NCI-H748 treated with DMSO at 0.1 percent for 48 hours (cell line): Measurements from ENCODE around the gene KAZALD1.
"Not testable (repeated sequence)": the region's sequence is repeated elsewhere in the genome, so short reads cannot be mapped to it uniquely, and the experiment has no call there.

Experiments
- DNase-seq: peaks from one replicate; lab custom pipeline; 2025; lab: John Stamatoyannopoulos, UW

KAZALD1 gene

DNA sequence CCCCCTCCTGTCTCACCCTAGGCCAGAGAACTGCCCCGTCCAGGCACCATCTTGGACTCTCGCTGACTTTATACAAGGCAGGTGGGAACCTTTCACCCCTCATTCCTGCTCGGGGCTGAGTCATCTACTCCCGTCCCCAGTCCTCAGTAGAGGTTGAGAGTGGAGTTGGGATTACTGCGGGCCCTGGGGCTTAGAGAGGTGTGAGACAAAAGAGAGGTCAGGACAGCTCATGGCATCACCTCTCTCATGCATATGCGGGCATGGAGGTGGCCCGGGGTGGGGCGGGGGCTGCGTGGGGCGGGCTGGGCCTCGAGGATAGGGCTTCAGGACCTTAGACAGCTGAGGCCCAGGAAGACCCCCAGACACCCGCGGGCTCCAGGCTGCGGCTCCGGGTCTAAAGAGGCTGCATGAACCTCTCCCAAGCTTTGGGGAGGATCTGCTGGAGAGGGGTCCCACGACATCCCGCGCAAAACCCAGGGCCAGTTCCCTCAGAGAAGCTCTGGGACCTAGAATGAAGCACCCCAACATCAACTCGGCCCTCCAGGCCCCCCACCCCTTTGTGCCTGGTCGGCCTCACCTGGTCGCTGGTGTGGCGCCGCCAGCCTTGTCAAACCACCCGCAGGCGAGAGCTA lies 31.2 kb upstream of the KAZALD1 start:
- no peak for DNase-seq

DNA sequence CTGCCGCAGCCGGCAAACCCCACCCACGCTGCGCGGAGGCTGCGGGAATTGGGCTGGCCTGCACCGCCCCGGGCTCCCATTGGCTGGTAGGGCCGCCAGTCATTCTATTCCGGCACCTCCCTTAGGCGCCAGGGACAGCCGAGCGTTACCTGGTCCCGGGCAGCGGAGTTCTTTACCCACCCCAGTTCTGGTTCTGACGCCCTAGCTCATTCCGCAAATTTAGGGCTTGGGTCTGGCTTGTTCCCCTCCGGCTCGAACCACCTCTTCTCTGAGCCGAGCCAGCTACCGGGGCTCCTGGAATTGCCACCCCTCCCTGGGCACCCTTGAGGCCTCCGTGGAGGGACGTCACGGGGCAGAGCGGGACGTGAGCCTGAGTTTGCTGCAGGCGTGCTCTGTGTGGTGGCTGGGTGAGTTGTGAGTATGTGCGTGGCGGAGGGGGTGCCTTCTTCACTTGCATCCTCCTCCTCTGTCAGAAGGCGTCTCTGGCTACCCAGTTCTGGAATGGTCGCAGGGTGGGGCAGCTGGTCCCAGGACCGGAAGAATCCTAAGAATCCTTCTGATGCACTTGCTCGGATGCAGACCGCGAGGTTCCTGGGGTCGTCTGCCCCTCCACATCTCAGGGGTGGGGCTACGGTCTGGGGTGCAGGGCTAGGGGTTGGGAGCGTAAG lies 30.5 kb upstream of the KAZALD1 start, which contains the start of the genes PDZD7 and SFXN3:
Gene PDZD7, minus strand, starts transcription at position 2 of the 668 bp plus-strand sequence. CDS start 910 bp downstream, outside the sequence.
Gene SFXN3, plus strand, starts transcription at position 107 of the 668 bp plus-strand sequence. CDS start 3,461 bp downstream, outside the sequence.
- DNase-seq: peak; percentile 56

DNA sequence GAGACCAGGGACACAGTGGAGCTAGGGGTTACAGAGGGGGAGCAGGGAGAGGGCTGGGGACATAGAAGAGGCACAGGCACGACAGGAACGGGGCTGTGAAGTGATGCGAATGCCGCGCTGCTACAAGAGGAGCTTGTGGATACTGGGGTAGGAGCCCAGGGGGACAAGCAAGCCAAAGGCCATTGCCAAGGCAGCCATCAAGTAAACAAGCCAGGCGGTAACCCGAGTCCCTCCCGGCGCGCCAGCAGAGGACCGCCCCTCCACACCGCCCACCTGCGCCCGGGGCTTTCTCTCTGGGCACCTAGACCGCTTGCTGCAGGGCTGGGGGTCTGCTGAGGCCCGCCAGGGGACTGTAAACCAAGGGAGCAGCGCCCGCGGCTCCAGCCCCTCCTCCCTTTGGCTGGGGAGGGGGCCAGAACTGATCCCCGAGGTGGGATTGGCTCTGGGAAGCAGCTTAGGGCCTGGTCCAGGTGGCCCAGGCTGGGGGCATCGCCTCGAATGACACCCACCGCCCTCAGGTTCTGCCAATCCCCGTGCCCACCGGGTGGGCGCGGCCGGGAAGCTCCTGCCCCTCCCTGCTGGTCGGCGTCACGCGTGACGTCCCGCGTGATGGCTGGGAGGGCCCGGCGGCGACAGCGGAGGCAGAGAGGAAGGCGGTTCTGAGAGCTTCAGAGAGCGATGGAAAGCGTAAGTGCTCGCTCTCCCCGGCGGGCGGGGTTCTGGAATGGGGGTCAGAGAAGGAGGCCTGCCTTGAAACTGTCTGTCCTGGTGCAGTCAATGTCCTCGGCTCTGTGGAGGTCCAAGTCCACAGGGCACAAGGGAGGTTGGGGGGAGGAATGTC lies 29.8 kb upstream of the KAZALD1 start:
- peak; percentile 15 for DNase-seq

DNA sequence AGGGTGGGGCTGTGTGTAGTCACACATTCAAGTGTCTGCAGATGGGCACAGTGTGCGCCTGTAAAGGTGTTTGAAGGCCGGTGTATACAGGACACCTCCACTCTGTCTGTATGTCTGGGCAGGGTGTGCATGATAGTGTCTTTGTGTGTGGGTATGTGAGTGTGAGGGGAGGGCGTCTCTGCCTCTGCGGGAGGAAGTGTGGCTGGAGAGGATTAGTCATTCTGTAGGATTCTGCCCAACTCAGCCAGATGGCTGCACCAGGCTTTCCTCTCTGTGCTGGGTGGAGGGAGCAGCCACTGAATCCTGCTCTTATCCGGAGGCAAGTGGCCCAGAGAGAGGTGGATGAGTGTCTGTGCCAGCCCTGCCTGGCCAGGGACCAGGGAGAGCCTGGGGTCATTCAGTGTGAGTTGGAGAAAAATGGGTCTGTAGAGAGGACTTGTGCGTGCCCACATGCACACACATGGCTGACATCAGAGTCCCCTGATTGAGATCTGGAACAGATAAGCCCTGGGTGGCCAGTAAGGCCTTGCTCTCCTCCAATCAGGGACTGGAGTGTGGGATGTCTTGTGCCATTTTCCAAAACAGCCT lies 29.1 kb upstream of the KAZALD1 start:
- no peak for DNase-seq

DNA sequence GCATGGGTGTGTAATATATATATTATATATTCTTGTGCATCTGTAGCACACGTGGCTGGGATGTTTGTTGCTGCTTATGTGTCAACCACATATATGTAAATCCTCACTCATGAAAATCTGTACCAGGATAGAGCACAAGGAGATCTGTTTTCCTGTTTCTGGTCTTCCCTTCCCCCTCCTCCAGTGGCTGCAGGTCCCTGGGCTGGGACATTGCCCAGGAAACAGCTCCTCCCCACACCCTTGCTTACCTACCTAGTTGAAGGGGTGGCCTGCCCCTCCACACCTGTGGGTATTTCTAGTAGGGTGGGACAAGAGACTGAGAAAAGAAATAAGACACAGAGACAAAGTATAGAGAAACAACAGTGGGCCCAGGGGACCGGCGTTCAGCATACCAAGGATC lies 28.5 kb upstream of the KAZALD1 start:
- DNase-seq: no peak

DNA sequence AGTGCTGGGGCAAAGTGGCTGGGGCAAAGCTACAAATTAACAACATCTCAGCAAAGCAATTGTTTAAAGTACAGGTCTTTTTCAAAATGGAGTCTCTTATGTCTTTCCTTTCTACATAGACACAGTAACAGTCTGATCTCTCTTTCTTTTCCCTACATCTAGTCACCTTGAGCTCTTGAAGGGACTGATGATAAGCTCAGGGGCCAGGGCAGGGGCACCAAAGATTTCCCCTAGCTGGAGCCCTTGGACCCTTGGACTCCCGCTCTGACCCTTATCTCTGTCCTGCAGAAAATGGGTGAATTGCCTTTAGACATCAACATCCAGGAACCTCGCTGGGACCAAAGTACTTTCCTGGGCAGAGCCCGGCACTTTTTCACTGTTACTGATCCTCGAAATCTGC lies 27.4 kb upstream of the KAZALD1 start:
- DNase-seq: not testable (repeated sequence)

DNA sequence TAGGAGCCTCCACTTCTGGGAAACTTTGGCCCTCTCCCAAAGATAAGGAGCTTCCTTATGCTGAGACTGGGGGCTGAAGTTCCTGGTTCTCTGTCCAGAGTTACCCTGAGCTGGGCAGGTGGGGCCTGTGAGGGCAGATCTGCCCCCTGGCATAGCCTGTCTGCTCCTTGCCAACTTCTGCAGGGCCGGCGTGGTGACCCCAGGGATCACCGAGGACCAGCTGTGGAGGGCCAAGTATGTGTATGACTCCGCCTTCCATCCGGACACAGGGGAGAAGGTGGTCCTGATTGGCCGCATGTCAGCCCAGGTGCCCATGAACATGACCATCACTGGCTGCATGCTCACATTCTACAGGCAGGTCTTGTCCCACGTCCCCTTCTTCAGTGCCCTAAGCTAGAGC lies 26.5 kb upstream of the KAZALD1 start:
- DNase-seq: no peak

DNA sequence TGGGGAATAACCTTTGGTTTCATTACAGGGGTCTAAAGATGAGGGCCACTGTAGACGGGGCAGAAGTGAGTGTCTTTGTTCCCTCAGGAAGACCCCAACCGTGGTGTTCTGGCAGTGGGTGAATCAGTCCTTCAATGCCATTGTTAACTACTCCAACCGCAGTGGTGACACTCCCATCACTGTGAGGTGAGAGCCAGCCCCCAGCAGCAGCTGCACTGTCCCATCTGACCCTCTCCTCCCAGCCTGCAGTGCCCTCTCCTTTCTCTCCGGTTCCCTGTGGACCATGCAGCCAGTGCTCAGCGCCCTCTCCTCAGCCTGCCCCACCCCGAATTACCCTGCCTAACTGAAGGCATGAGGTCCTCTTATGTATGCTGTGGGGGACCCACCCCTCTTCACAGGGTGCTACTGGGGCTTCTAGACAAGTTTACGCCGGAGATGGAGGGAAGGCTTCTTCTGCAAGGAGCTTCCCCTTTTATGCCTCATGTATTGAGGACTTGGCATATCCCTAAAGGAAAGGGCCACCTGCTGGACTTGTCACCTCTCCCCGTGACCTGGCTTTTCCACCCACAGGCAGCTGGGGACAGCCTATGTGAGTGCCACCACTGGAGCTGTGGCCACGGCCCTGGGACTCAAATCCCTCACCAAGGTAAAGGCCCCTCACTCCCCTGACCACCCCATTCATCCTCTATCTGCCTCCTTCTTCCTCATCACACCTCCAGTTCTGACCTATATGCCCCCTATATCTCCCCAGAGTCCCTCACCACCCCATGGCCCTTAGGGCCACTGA lies 25.7 kb upstream of the KAZALD1 start:
- DNase-seq: no peak

DNA sequence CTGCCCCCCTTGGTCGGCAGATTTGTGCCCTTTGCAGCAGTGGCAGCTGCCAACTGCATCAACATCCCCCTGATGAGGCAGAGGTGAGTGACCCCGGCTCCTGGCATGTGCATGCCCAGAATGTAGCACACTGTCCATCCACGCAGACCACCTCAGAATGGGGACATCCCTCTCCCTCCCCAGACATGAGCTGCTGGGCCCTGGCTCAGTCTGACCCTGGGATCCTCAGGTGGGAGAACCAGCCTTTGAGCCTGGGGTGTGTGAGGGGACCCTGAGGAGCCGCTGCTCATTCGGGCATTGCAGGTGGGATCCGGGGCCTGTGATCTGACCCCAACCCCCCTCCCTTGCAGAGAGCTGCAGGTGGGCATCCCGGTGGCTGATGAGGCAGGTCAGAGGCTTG lies 25.1 kb upstream of the KAZALD1 start:
- no peak for DNase-seq

DNA sequence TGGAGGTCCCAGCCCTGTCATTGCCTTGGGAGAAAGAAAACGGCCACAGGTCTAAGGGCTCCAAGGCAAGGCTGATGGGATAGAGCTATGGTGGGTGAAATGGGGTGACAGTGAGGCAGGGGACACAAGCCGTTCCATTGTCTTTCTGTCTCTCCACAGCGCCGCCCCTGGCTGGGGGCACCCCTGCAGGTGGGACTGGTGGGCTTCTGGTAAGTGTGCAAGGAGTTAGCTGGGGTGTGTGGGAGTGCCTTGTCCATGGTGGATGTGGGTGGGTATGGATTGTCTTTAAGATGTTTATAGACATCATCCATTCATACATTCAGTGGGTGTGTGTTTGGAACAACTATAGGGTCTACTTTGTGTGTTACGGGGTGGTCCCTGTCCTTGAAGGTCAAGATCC lies 23.3 kb upstream of the KAZALD1 start:
- DNase-seq: no peak

DNA sequence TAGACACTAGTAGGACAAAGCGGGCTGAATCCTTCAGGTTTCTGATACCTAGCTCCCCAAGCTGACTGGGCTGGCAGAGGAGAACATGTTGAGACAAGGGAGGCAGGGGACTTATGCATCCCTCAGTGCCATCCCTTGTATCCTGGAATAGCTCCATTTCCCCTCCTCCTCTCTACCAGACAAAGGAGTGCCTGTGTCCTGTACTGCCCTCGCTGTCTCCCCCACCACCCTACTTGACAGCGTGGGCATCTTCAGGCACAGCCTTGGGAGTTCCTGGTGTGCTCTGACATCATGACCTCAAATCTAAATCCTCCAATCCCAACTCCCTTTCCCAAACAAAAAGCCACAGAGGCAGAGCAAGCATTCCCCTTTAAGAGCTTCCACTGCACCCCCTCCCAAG lies 21.7 kb upstream of the KAZALD1 start:
- no peak for DNase-seq

DNA sequence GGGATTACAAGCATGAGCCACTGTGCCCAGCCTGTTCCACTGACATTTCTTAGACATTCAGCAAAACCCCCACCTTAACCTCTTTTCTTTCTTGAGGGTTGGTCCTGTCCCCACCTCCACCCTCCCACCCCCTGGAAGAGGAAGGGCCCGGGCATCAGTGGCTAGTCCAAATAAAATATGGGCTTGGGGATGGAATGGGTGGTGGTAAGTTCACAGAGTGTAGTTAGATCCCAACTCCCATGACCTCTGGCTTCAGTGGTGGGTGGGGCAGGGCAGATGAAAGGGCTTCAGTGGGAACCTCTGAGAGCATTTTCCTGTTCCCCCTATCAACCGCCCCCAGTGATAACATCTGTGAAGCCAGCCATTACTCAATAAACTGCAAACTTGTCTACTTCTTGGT lies 20.9 kb upstream of the KAZALD1 start:
- no peak for DNase-seq

DNA sequence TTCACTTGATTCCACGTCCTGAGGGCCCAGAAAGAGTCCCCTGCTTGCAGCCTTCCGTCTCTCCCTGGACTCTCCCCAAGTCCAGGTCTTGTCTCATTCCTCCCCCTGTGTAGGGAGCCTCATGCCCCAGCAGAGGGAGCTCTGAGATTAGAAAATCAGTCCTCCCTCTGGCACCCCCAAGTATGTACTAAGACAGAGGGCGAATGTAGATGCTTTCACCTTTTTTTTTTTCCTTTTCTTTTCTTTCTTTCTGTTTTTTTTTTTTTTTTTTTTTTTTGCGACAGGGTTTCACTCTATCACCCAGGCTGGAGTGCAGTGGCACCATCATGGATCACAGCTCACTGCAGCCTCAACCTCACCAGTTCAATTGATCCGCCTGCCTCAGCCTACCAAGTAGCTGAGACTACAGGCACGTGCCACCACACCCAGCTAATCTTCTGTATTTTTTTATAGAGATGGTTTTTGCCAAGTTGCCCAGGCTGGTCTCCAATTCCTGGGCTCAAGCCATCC lies 20.5 kb upstream of the KAZALD1 start:
- peak; percentile 37 for DNase-seq

DNA sequence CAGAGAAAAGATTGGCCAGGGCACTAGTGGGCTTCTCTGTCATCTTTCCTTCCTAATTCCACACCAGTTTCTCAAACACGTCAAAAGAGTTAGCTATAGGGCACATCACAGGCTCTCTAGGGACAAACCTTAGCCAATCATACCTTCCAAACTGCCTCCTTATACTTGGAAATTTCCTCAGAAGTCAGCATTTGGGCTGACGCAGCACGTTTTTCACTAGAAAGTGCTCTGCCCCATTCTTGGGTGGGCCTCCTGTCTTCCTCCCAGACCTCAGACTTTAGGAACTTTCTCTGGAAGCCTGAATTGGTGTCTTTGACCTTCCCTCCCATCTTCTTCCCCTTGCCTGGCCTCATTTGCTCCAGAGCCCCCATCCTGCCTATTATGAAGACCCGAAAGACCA lies 19.7 kb upstream of the KAZALD1 start:
- DNase-seq: no peak

DNA sequence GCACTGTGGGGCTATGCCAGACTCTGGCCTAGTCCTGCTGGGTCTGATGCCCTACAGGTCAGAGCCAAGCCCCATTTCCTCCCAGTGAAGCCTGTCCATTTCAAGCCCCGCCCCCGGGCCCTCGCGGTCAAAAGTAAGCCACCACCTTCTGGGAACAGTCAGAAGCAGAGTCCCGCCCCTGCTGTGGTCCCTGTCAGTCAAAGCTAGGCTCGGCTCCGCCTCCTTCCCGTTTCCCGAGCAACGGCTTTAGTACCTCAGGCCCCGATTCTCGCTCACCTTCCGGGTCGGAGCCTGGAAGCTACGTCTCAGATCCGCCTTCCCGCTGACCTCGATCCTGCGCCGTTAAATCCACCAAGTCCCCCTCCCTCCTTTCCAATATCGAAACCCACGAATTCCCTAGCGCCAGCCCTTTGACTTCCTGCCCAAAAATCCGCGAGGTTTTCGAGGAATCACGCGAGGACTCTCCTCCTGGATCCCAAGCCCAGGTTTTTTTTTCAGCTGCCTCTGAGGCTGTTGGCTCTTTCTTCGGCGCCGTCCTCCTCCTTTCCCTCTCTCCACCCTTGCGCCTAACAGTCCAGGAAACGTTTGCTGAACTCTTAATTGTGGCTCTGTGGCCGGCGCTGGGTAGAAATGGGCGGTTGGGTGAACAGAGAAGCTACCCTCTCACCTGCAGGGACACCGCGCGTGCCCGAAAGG lies 19.0 kb upstream of the KAZALD1 start:
- DNase-seq: peak; percentile 88

DNA sequence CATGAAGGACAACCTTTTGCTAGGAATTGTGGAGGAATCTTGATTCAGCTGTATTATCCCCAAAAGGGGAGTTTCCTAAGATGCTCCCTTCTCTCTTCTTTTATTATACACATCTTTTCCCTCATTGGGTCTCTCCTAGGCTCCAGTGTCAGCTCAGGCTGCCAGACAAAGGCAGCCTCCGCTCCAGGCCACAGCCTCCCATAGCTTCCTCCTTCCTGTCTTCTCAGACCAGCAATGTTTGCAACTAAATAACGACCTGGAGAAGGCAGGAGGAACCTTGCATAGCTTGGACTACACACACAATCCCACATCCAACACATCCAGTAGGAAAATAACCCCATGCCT lies 18.5 kb upstream of the KAZALD1 start:
- no peak for DNase-seq

DNA sequence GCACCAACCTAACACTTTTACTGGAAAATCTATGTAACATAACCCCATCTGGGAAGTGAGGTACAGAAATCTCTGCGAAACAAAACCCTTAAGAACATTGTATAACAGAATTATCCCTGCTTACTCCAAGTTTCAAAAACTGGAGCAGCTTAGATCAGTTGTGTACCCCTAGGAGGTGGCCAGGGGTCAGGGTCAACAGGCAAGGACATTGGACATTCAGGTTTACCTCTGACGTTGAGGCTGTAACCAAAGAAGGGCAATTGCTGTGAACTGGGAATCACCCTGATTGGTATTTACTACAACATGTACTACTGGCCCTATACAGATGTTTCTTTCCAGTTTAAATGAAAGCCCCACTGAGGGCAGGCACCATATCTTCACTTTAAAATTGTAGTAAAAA lies 17.7 kb upstream of the KAZALD1 start:
- DNase-seq: no peak

DNA sequence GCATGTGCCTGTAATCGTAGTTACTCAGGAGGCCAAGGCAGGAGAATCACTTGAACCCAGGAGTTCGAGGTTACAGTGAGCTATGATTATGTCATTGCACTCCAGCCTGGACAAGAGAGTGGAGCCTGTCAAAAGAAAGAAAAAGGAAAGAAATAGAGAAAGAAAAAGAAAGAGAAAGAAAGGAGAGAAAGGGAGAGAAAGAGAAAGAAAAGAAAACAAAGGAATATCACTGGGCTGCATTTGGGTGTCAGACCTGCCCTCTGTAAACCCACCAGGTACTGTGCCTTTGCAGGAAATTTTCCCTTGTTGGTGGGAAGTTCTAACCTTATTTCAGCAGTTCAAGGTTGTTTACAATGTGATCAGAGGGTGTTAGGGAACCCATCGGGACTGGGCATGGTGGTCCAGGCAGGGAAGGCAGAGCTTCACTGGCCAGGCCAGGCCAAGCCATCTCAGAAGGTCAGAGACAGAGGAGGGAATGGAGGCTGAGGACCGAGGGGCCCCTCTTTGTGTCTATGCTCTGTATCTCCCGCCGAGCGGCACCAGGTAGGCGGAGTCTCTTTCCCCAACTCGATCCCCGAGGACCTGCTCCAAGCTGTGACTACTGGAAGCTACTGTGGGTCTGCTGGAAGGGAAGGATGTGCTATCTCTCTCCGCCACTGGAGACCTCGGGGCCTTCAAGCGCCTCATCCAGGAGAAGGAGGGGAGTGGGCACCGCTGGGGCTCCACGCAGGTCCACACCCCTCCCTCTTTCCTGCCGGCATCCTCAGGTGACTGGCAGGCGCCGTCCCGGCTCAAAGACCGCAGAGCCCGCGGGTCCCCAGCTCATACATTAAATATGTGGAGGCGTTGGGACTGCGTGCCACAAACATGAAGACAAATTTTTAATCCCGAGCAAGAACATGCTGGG lies 15.2 kb upstream of the KAZALD1 start:
- DNase-seq: no peak

DNA sequence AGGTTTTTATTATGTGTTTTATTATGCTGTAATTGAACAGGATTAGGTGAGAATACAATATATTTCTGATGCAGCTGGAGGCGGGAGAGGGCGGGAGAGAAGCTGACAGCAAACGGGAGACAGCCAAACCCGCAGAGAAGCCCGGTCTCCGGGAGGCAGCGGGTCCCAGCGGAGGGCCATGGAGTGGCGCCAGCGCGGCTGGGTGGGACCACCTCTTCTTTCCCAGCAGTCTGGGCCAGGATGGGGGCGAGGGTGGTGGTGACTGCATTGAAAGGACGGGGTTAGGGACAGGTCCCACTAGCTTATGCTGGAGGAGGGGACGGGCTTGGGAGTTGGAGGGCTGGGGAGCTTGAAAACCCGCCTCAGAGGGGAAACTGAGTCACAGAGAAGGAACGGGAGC lies 14.5 kb upstream of the KAZALD1 start:
- DNase-seq: no peak
